ENCODE results near the gene KDM4B. TPM values are rescaled to one million over a fixed set of nuclear protein-coding genes. Genes with fewer than 3 reads are reported as not detected.

KDM4B gene
- total and polyA plus RNA-seq, 4 donors, result 17.1 to 49.5 (median 24.7) TPM

DNA sequence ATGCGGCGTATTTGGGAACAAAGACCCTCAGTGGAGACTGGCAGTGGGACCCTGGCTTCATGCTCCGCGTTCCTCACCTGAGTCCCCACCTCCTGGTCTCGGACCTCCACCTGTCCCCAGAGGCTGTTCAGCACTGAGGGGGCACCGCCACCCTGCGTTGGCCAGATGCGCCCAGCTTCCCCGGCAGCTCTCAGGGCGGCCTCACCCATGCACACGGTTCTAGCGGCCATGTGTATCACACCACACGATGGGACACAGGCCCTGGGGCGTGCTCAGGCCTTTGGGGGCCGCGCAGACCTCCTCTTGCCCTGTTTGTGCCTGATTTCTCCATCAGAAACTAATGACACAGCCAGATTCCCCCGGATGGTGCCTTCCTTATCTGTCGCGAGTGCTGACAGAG lies 138.1 kb downstream of the KDM4B start:
- Histone ChIP-seq H3K36me3 (ENCODE audit: control insufficient read depth in 4 of 4, insufficient read depth in 4 of 4, low read length in 4 of 4) (peaks cover 0 to 38% (median 9%) of the 10 kb centered on the region in 4 donors), H3K27ac (ENCODE audit: low read depth in 1 of 2, low read length in 1 of 2) (no peak overlapping the region), H3K27me3 (ENCODE audit: control insufficient read depth in 3 of 3, insufficient read depth in 3 of 3, low read length in 2 of 3) (no peaks in the 10 kb centered on the region), H3K9ac (ENCODE audit: insufficient read depth in 1 of 2, low read length in 2 of 2) (no peak overlapping the region), H3K4me3 (no peak overlapping the region), H3K4me1 (ENCODE audit: control insufficient read depth in 5 of 5, insufficient read depth in 5 of 5, low read length in 5 of 5) (peaks cover 0 to 16% (median 3%) of the 10 kb centered on the region in 5 donors), H3K9me3 (ENCODE audit: control insufficient read depth in 4 of 4, insufficient read depth in 3 of 4, low read length in 3 of 4) (no peaks in the 10 kb centered on the region)
- ATAC-seq (ENCODE audit: insufficient read depth, low FRiP score), result no peak
- TF ChIP-seq, protein P1, sequence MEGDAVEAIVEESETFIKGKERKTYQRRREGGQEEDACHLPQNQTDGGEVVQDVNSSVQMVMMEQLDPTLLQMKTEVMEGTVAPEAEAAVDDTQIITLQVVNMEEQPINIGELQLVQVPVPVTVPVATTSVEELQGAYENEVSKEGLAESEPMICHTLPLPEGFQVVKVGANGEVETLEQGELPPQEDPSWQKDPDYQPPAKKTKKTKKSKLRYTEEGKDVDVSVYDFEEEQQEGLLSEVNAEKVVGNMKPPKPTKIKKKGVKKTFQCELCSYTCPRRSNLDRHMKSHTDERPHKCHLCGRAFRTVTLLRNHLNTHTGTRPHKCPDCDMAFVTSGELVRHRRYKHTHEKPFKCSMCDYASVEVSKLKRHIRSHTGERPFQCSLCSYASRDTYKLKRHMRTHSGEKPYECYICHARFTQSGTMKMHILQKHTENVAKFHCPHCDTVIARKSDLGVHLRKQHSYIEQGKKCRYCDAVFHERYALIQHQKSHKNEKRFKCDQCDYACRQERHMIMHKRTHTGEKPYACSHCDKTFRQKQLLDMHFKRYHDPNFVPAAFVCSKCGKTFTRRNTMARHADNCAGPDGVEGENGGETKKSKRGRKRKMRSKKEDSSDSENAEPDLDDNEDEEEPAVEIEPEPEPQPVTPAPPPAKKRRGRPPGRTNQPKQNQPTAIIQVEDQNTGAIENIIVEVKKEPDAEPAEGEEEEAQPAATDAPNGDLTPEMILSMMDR (IDR thresholded peaks at IDR 0.05; ENCODE audit: control extremely low read depth, extremely low read depth), result no peak
- WGBS, 2 donors, result 93 to 95% methylated on average over 19 of the region's 19 CpGs
- no peak for DNase-seq

DNA sequence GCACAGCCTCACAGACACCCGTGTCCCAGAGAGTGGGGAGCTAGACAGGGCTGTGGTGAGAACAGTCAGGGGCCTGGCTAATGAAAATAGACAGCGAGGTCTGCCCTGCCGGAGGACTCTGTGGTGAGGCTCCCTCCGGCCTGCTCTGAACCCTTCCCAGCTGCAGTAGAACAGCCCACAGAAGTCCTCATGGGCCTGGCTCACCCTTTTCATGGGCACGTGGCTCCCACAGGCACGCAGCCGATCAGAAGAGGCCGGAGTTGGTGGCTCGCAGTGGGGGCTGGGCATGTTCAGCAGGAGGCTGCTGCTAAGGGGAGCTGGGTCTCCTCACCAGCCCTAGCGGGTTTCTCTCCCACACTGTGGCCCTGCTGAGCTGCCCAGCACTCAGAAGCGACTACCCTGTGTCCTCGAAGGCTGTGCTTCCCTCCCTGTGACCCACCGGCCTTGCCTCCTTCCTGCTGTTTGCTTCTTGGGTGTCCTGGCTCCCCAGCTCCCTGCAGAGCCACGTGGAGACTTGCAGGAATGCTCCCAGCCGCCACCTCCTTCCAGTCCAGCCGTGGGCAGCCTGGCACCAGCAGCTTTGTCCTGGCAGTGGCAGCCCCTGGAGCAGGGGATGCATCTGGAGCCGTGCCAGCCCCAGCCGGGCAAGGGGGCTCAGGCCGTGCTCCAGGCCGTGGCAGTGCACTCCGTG lies 138.7 kb downstream of the KDM4B start:
- Histone ChIP-seq H3K27ac (ENCODE audit: low read depth in 1 of 2, low read length in 1 of 2) (no peak overlapping the region), H3K4me3 (no peak overlapping the region), H3K36me3 (ENCODE audit: control insufficient read depth in 4 of 4, insufficient read depth in 4 of 4, low read length in 4 of 4) (peaks cover 0 to 43% (median 10%) of the 10 kb centered on the region in 4 donors), H3K4me1 (ENCODE audit: control insufficient read depth in 5 of 5, insufficient read depth in 5 of 5, low read length in 5 of 5) (peaks cover 0 to 16% (median 3%) of the 10 kb centered on the region in 5 donors), H3K27me3 (ENCODE audit: control insufficient read depth in 3 of 3, insufficient read depth in 3 of 3, low read length in 2 of 3) (no peaks in the 10 kb centered on the region), H3K9ac (ENCODE audit: insufficient read depth in 1 of 2, low read length in 2 of 2) (no peak overlapping the region), H3K9me3 (ENCODE audit: control insufficient read depth in 4 of 4, insufficient read depth in 3 of 4, low read length in 3 of 4) (no peaks in the 10 kb centered on the region)
- TF ChIP-seq, protein P1 (IDR thresholded peaks at IDR 0.05; ENCODE audit: control extremely low read depth, extremely low read depth), result no peak
- WGBS, 2 donors, result 87 to 88% methylated on average over 21 of the region's 21 CpGs
- ATAC-seq (ENCODE audit: insufficient read depth, low FRiP score) (no peak), DNase-seq (no peak)

DNA sequence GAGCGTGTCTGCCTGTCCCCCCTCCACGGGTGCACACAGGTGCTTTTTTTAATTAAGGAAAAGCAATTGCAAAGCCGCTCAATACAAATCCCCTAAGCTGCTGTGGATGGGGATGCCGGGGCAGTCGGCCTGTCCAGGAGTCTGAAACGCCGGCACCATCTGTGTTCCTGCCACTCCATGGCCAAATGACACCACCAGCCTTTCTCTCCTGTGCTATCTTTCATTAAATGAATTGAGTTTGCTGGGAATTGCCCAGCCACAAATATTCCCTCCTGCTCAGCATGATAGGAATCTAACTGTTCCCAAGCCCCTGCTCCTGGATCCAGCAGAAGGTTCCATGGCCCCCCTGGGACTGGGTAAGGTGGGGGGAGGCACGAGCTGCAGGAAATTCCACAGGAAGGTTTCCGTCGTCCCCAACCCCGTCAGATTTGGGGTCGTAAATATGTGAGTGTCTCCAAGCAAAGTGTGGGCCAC lies 139.2 kb downstream of the KDM4B start:
- no peaks in the 10 kb centered on the region for H3K9me3 ChIP-seq (ENCODE audit: control insufficient read depth in 4 of 4, insufficient read depth in 3 of 4, low read length in 3 of 4)
- DNase-seq, result no peak
- H3K4me3 ChIP-seq, result no peak overlapping the region
- WGBS, 2 donors, result 86 to 91% methylated on average over 12 of the region's 12 CpGs
- TF ChIP-seq, protein P1 (IDR thresholded peaks at IDR 0.05; ENCODE audit: control extremely low read depth, extremely low read depth), result no peak
- peaks cover 0 to 11% (median 3%) of the 10 kb centered on the region in 5 donors for H3K4me1 ChIP-seq (ENCODE audit: control insufficient read depth in 5 of 5, insufficient read depth in 5 of 5, low read length in 5 of 5)
- no peak for ATAC-seq (ENCODE audit: insufficient read depth, low FRiP score)
- H3K9ac ChIP-seq (ENCODE audit: insufficient read depth in 1 of 2, low read length in 2 of 2), result no peak overlapping the region
- H3K36me3 ChIP-seq (ENCODE audit: control insufficient read depth in 4 of 4, insufficient read depth in 4 of 4, low read length in 4 of 4), result peaks cover 0 to 45% (median 10%) of the 10 kb centered on the region in 4 donors
- no peaks in the 10 kb centered on the region for H3K27me3 ChIP-seq (ENCODE audit: control insufficient read depth in 3 of 3, insufficient read depth in 3 of 3, low read length in 2 of 3)
- H3K27ac ChIP-seq (ENCODE audit: low read depth in 1 of 2, low read length in 1 of 2), result no peak overlapping the region
